Left lung (tissue), 10 donors: ENCODE data around the gene UBAC2. TPM values are rescaled to one million over a fixed set of nuclear protein-coding genes. Genes with fewer than 3 reads are reported as not detected.

Experiments
- ATAC-seq: fragments of 200-7000 bp; cut with Tn5 transposase; one replicate; pipeline ENCODE4 v1.9.1; 2020; ENCODE audit warnings: moderate library complexity
- DNase-seq, 4 donors: peaks; one replicate each; pipeline ENCODE4 v3.0.0-alpha.2; 2013 to 2020
- H3K27ac ChIP-seq, 2 donors: fragments of 200-600 bp; sonication (generic) in 1 of 2; one replicate each; pipeline versions ENCODE4 v1.5.0 to v1.8.0; 2020 to 2021
- H3K27me3 ChIP-seq, 2 donors: fragments of 200-600 bp; sonication (generic) in 1 of 2; one replicate each; pipeline versions ENCODE4 v1.5.0 to v1.8.0; 2020 to 2021
- H3K36me3 ChIP-seq, 2 donors: fragments of 200-600 bp; sonication (generic) in 1 of 2; one replicate each; pipeline versions ENCODE4 v1.5.0 to v1.8.0; 2020 to 2021
- H3K4me1 ChIP-seq, 2 donors: fragments of 200-600 bp; one replicate each; pipeline ENCODE4 v1.8.0; 2021
- H3K4me3 ChIP-seq, 2 donors: fragments of 200-600 bp; sonication (generic) in 1 of 2; one replicate each; pipeline versions ENCODE4 v1.5.0 to v1.8.0; 2020 to 2021; ENCODE audit warnings: mild to moderate bottlenecking in 1 of 2
- H3K9me3 ChIP-seq, 2 donors: fragments of 200-600 bp; sonication (generic) in 1 of 2; one replicate each; pipeline versions ENCODE4 v1.5.0 to v1.8.0; 2020 to 2021
- CTCF ChIP-seq, 2 donors: fragments of 200-600 bp; sonication (generic) in 1 of 2; IDR thresholded peaks; one replicate each; pipeline versions ENCODE4 v1.5.0 to v1.8.0; 2021; ENCODE audit warnings: antibody characterized with exemption in 2 of 2
- intact Hi-C, 2 donors: fragments of 100-400 bp; cut with DNase I; formaldehyde crosslinking; loops; one replicate each; pipeline versions ENCODE4 v1.11.2 to v1.14.2; 2022
- polyA plus RNA-seq, 6 donors: library from polyadenylated mRNA; unstranded; fragments of 120-200 nt; gene quantifications; one replicate each; pipeline ENCODE4 v1.2.1, GENCODE V29; 2013; ENCODE audit not compliant: insufficient read length in 6 of 6
- total RNA-seq, 2 donors: library from RNA; stranded (reverse); fragmentation: NEBNext Ultra II Directional; extraction: Animal tissue kit (Norgen Biotek cat#: 25700); gene quantifications; one replicate each; pipeline ENCODE4 v1.2.1, GENCODE V29; 2021
- donor health status: DM: no; HTN: yes; CAD: no.
- donor health status: DM: no; HTN: no; CAD: no.

Gene UBAC2
- total and polyA plus RNA-seq, 8 donors = 56.1 to 71.6 (median 66.4) TPM

- intact Hi-C loops = no loop called here
- H3K9me3 ChIP-seq = no peaks in the 10 kb centered on the region
- DNase-seq = no peak
- H3K27ac ChIP-seq = no peak overlapping the region
- H3K4me3 ChIP-seq = no peak overlapping the region
- no peak for ATAC-seq
- TF ChIP-seq CTCF (IDR thresholded peaks at IDR 0.05) = no peak
- H3K36me3 ChIP-seq = peaks cover 0 to 43% of the 10 kb centered on the region in 2 donors
- H3K27me3 ChIP-seq = no peaks in the 10 kb centered on the region
- peaks cover 9 to 44% of the 10 kb centered on the region in 2 donors for H3K4me1 ChIP-seq
These were observed 153.2 kb downstream of the UBAC2 start for GRCh38 chr13:99353836-99354235.

GRCh38 chr13:99354371-99354951 lies 153.8 kb downstream of the UBAC2 start:
- peaks cover 0 to 41% of the 10 kb centered on the region in 2 donors for H3K36me3 ChIP-seq
- no peak for TF ChIP-seq CTCF (IDR thresholded peaks at IDR 0.05)
- intact Hi-C loops = no loop called here

GRCh38 chr13:99355267-99356011 lies 154.8 kb downstream of the UBAC2 start:
- no peak for TF ChIP-seq CTCF (IDR thresholded peaks at IDR 0.05)
- intact Hi-C loops = no loop called here

More at GRCh38 chr13:99354371-99354951, 153.8 kb downstream of the UBAC2 start:
- DNase-seq (no peak), ATAC-seq (no peak)
- Histone ChIP-seq H3K27ac (peak overlapping the region in 1 of 2 donors; percentile 73), H3K9me3 (no peaks in the 10 kb centered on the region), H3K27me3 (no peaks in the 10 kb centered on the region), H3K4me1 (peaks cover 9 to 44% of the 10 kb centered on the region in 2 donors), H3K4me3 (no peak overlapping the region)

GRCh38 chr13:99356012-99356261 lies 155.3 kb downstream of the UBAC2 start:
- no peak for TF ChIP-seq CTCF (IDR thresholded peaks at IDR 0.05)
- peaks cover 9 to 44% of the 10 kb centered on the region in 2 donors for H3K4me1 ChIP-seq
- H3K4me3 ChIP-seq = peak overlapping the region in 1 of 2 donors; percentile 5
- H3K27me3 ChIP-seq = no peaks in the 10 kb centered on the region
- peaks cover 0 to 43% of the 10 kb centered on the region in 2 donors for H3K36me3 ChIP-seq
- no peak for DNase-seq
- no peaks in the 10 kb centered on the region for H3K9me3 ChIP-seq
- intact Hi-C loops = no loop called here
- peak overlapping the region; percentile 64 to 73 for H3K27ac ChIP-seq
- ATAC-seq = no peak

More at GRCh38 chr13:99355267-99356011, 154.8 kb downstream of the UBAC2 start:
- ATAC-seq (no peak), DNase-seq (no peak)
- peaks cover 0 to 40% of the 10 kb centered on the region in 2 donors for H3K36me3 ChIP-seq
- no peak overlapping the region for H3K4me3 ChIP-seq
- H3K27me3 ChIP-seq = no peaks in the 10 kb centered on the region
- H3K9me3 ChIP-seq = no peaks in the 10 kb centered on the region
- peak overlapping the region; percentile 64 to 73 for H3K27ac ChIP-seq
- peaks cover 9 to 44% of the 10 kb centered on the region in 2 donors for H3K4me1 ChIP-seq

- Histone ChIP-seq H3K4me1 (peaks cover 9 to 44% of the 10 kb centered on the region in 2 donors), H3K9me3 (no peaks in the 10 kb centered on the region), H3K27ac (peak overlapping the region; percentile 64 to 73), H3K27me3 (no peaks in the 10 kb centered on the region), H3K4me3 (peak overlapping the region in 1 of 2 donors; percentile 5), H3K36me3 (peaks cover 0 to 44% of the 10 kb centered on the region in 2 donors)
- intact Hi-C loops = no loop called here
- DNase-seq = peak in 1 of 4 donors; percentile 55
- no peak for TF ChIP-seq CTCF (IDR thresholded peaks at IDR 0.05)
- peak; percentile 79 for ATAC-seq
These were observed 155.8 kb downstream of the UBAC2 start for GRCh38 chr13:99356262-99357091.
